NCI-H1048 (cell line): ENCODE data around the gene SGSM2.

ENCODE experiments used
- DNase-seq: peaks from one replicate; lab custom pipeline; 2025; lab: John Stamatoyannopoulos, UW

SGSM2 gene

DNA sequence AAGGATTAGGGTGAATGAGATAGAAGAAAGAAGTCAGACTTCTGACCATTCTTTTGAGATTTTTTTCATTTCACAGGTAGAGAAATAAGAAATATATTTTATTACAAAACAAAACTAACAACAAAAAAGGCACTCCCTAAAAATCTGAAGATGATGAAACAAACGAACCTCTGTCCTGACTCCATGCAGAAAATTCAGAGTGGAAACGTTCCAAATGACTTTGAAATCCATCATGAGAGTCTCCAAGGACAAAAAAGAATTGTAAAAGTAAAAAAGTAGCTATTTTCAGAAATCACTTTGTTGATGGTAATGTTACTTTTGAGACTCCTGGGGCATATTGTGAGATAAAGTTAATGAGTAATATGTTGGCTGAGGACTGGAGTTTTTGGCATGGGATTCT, 89.9 kb downstream of the SGSM2 start:
- DNase-seq = no peak

- no peak for DNase-seq
Measured at GRCh38 chr17:2427910-2428309, 90.6 kb downstream of the SGSM2 start.
